ENCODE results near the gene ANKS4B. TPM values are rescaled to one million over a fixed set of nuclear protein-coding genes. Genes with fewer than 3 reads are reported as not detected.
"Not testable (repeated sequence)": the region's sequence is repeated elsewhere in the genome, so short reads cannot be mapped to it uniquely, and the experiment has no call there.

The ANKS4B gene
- total RNA-seq, 6 experiments from 2014 or later: not detected

GRCh38 chr16:21264571-21265036 is 31.1 kb downstream of the ANKS4B start:
- DNase-seq: no peak
- H3K36me3 Mint-ChIP-seq (ENCODE audit: low read depth): no peaks in the 10 kb centered on the region
- H3K9me3 Mint-ChIP-seq: no peaks in the 10 kb centered on the region
- TF ChIP-seq CTCF (IDR thresholded peaks at IDR 0.05): no peak
- H3K4me1 Mint-ChIP-seq (ENCODE audit: low read depth): peaks cover 34% of the 10 kb centered on the region
- H3K4me3 Mint-ChIP-seq: no peak overlapping the region
- no peak overlapping the region for H3K27ac Mint-ChIP-seq
- peaks cover 15% of the 10 kb centered on the region for H3K27me3 Mint-ChIP-seq (ENCODE audit: insufficient read depth)

DNA sequence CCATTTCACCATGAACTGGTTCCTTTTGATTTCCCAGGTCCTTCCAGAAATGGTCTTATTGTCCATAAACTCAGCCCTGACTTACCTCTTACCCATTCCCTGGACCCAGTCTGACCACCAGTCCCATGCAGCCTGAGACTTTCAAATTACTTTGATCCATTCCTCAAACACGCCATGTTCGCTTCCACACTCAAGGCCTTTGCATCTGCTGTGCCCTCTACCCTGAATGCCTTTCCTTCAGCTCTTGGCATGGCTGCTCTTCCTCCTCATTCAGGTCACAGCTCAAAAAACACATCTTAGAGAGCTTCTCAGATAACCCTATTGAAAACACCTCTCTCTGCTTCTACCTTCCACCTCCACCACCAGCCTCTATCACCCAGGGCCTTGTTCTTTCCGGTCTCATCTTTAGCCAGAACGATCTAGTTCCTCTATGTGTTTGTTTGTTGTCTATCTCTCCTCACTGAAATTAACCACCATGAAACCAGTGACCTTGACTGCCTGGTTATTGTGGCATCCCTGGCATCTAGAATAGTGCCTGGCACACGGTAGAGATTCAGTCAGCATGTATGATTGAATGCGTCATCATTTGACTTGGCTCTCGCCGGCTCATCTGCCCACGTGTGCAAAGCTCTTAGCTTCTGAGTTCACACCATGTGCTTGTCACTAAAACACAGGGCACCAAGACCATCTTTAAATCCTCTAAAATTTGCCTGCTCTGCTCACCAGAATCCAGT is 31.8 kb downstream of the ANKS4B start:
- H3K9me3 Mint-ChIP-seq: no peaks in the 10 kb centered on the region
- no peak overlapping the region for H3K4me3 Mint-ChIP-seq
- peaks cover 15% of the 10 kb centered on the region for H3K27me3 Mint-ChIP-seq (ENCODE audit: insufficient read depth)
- H3K4me1 Mint-ChIP-seq (ENCODE audit: low read depth): peaks cover 34% of the 10 kb centered on the region
- no peak for TF ChIP-seq CTCF (IDR thresholded peaks at IDR 0.05)
- no peaks in the 10 kb centered on the region for H3K36me3 Mint-ChIP-seq (ENCODE audit: low read depth)
- H3K27ac Mint-ChIP-seq: no peak overlapping the region
- DNase-seq: no peak

GRCh38 chr16:21267298-21267697 is 33.8 kb downstream of the ANKS4B start:
- H3K27ac Mint-ChIP-seq: no peak overlapping the region
- no peaks in the 10 kb centered on the region for H3K36me3 Mint-ChIP-seq (ENCODE audit: low read depth)
- no peak overlapping the region for H3K4me3 Mint-ChIP-seq
- no peak for TF ChIP-seq CTCF (IDR thresholded peaks at IDR 0.05)
- DNase-seq: no peak
- H3K27me3 Mint-ChIP-seq (ENCODE audit: insufficient read depth): peaks cover 29% of the 10 kb centered on the region
- no peaks in the 10 kb centered on the region for H3K9me3 Mint-ChIP-seq
- peaks cover 24% of the 10 kb centered on the region for H3K4me1 Mint-ChIP-seq (ENCODE audit: low read depth)

DNA sequence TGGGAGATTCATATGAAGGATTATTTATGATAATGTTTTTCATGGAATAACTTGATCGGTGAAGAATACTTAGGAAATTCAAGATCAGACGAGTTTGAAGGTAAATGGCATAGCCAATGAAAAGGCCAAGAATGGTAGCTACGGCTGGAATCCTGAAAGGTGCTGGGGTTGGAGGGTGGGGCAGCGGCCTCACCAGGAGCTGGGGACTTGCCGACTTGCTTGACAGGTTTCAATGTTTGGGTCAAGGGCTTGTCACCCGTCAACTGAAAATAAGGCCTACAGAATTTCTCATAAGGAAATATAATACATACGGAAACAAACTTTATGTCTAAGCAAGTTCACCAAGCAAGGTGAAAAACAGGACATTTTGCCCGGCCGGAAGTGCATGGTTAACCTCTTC is 34.7 kb downstream of the ANKS4B start:
- peaks cover 29% of the 10 kb centered on the region for H3K27me3 Mint-ChIP-seq (ENCODE audit: insufficient read depth)
- H3K36me3 Mint-ChIP-seq (ENCODE audit: low read depth): no peaks in the 10 kb centered on the region
- H3K4me3 Mint-ChIP-seq: no peak overlapping the region
- TF ChIP-seq CTCF (IDR thresholded peaks at IDR 0.05): no peak
- H3K27ac Mint-ChIP-seq: no peak overlapping the region
- DNase-seq: no peak
- H3K4me1 Mint-ChIP-seq (ENCODE audit: low read depth): peaks cover 22% of the 10 kb centered on the region
- no peaks in the 10 kb centered on the region for H3K9me3 Mint-ChIP-seq

- no peak for TF ChIP-seq CTCF (IDR thresholded peaks at IDR 0.05)
- Mint-ChIP-seq H3K27ac (no peak overlapping the region), H3K36me3 (ENCODE audit: low read depth) (no peaks in the 10 kb centered on the region), H3K9me3 (no peaks in the 10 kb centered on the region), H3K4me3 (no peak overlapping the region), H3K4me1 (ENCODE audit: low read depth) (no peaks in the 10 kb centered on the region), H3K27me3 (ENCODE audit: insufficient read depth) (peaks cover 39% of the 10 kb centered on the region)
- no peak for DNase-seq
These were observed 38.8 kb downstream of the ANKS4B start for GRCh38 chr16:21272253-21272652.

GRCh38 chr16:21272763-21273162 is 39.3 kb downstream of the ANKS4B start:
- not testable (repeated sequence) for H3K4me1 Mint-ChIP-seq (ENCODE audit: low read depth); H3K27ac Mint-ChIP-seq; H3K9me3 Mint-ChIP-seq; H3K4me3 Mint-ChIP-seq; H3K36me3 Mint-ChIP-seq (ENCODE audit: low read depth); DNase-seq
- H3K27me3 Mint-ChIP-seq (ENCODE audit: insufficient read depth): peaks cover 42% of the 10 kb centered on the region

Data from HFFc6 (cell line).